CD4-positive, alpha-beta T cell treated with Interleukin-6 at 100 ng/mL for 8 hours (primary cell): ENCODE data around the gene SLC38A3.

Experiments used
- DNase-seq: peaks from one replicate; pipeline ENCODE4 v3.0.0-alpha.2; 2020; ENCODE audit warnings: mixed read lengths, low spot score

The SLC38A3 gene

GRCh38 chr3:50204804-50205412, at the start of gene SLC38A3:
Gene SLC38A3, plus strand, starts transcription at chr3:50205271. Its CDS starts 8,929 bp downstream, at chr3:50214200.
- DNase-seq = no peak

- no peak for DNase-seq
Measured at GRCh38 chr3:50155491-50155878, 49.6 kb upstream of the SLC38A3 start.

GRCh38 chr3:50155891-50156290, 49.2 kb upstream of the SLC38A3 start:
- DNase-seq = no peak

GRCh38 chr3:50156549-50157493, 48.2 kb upstream of the SLC38A3 start:
- DNase-seq = no peak

- no peak for DNase-seq
Measured at GRCh38 chr3:50157827-50158529, 47.1 kb upstream of the SLC38A3 start.

- no peak for DNase-seq
Measured at GRCh38 chr3:50158530-50159146, 46.4 kb upstream of the SLC38A3 start.

- no peak for DNase-seq
Measured at GRCh38 chr3:50160561-50160983, 44.5 kb upstream of the SLC38A3 start.

GRCh38 chr3:50161320-50161719, 43.8 kb upstream of the SLC38A3 start:
- DNase-seq = no peak

- no peak for DNase-seq
Measured at GRCh38 chr3:50162034-50162883, 42.8 kb upstream of the SLC38A3 start.

- DNase-seq = no peak
Measured at GRCh38 chr3:50163572-50164455, 41.3 kb upstream of the SLC38A3 start.

GRCh38 chr3:50164481-50164880, 40.6 kb upstream of the SLC38A3 start:
- DNase-seq = no peak

- no peak for DNase-seq
Measured at GRCh38 chr3:50164984-50165909, 39.8 kb upstream of the SLC38A3 start.

- DNase-seq = no peak
Measured at GRCh38 chr3:50165910-50166538, 39.0 kb upstream of the SLC38A3 start.

- no peak for DNase-seq
Measured at GRCh38 chr3:50166620-50167019, 38.5 kb upstream of the SLC38A3 start.

GRCh38 chr3:50167069-50167840, 37.8 kb upstream of the SLC38A3 start:
- DNase-seq = no peak

- no peak for DNase-seq
Measured at GRCh38 chr3:50167841-50168209, 37.2 kb upstream of the SLC38A3 start.

- DNase-seq = no peak
Measured at GRCh38 chr3:50168388-50168787, 36.7 kb upstream of the SLC38A3 start.

GRCh38 chr3:50168791-50169190, 36.3 kb upstream of the SLC38A3 start:
- DNase-seq = no peak
